Measurements from ENCODE around the gene SV2B. TPM values are rescaled to one million over a fixed set of nuclear protein-coding genes. Genes with fewer than 3 reads are reported as not detected.
"Not testable (repeated sequence)": the region's sequence is repeated elsewhere in the genome, so short reads cannot be mapped to it uniquely, and the experiment has no call there.

The SV2B gene
- total RNA-seq, 1 donor from 2014 or later: 0.26 TPM

DNA sequence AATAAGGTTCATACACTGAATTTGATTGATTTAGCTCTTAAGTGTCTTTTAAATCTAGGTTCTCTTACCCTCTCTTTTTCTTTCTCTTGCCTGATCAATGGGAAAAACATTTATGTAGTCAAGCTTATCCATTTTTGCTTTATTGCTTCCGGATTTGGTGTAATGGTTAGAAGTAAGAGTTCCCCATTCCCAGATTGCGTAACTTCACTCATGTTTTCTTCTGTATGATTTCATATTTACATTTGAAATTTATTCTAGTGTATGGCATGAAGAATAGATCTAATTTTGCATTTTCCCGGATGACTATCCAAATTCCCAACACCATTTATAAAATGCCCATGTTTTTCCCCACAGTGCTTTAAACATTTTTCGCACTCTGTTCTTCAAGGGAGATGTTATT lies 27.9 kb upstream of the SV2B start:
- no peaks in the 10 kb centered on the region for H3K27me3 ChIP-seq (ENCODE audit: control insufficient read depth, insufficient read depth, low read length)
- no peak for FAIRE-seq
- H3K4me3 ChIP-seq (ENCODE audit: low read depth, low read length): no peak overlapping the region
- no peak for DNase-seq (ENCODE audit: low read depth)
- H3K36me3 ChIP-seq (ENCODE audit: control insufficient read depth, insufficient read depth, low read length): no peaks in the 10 kb centered on the region
- TF ChIP-seq, protein P1, sequence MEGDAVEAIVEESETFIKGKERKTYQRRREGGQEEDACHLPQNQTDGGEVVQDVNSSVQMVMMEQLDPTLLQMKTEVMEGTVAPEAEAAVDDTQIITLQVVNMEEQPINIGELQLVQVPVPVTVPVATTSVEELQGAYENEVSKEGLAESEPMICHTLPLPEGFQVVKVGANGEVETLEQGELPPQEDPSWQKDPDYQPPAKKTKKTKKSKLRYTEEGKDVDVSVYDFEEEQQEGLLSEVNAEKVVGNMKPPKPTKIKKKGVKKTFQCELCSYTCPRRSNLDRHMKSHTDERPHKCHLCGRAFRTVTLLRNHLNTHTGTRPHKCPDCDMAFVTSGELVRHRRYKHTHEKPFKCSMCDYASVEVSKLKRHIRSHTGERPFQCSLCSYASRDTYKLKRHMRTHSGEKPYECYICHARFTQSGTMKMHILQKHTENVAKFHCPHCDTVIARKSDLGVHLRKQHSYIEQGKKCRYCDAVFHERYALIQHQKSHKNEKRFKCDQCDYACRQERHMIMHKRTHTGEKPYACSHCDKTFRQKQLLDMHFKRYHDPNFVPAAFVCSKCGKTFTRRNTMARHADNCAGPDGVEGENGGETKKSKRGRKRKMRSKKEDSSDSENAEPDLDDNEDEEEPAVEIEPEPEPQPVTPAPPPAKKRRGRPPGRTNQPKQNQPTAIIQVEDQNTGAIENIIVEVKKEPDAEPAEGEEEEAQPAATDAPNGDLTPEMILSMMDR (IDR thresholded peaks at IDR 0.05; ENCODE audit: insufficient read depth, low read length, severe bottlenecking): no peak

DNA sequence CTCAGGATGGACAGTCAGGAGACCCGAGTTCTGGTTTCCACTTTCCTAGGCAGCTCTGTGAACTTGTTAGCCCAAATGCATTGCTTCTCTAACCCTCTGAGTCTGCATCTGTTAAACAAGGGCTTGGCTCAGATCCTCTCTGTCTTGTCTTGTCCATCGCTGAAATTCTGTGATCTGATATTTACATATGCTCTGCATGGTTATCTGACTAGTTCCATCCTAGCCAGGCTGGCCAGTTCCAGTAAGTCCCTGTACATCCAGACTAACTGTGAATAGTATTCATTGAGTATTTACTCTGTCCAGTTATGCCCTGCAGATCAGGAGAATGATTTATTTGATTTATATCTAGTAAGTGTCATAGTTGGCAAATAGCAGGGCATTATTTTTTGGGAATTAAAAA lies 27.0 kb upstream of the SV2B start:
- no peaks in the 10 kb centered on the region for H3K36me3 ChIP-seq (ENCODE audit: control insufficient read depth, insufficient read depth, low read length)
- FAIRE-seq: no peak
- TF ChIP-seq, protein P1 (IDR thresholded peaks at IDR 0.05; ENCODE audit: insufficient read depth, low read length, severe bottlenecking): no peak
- DNase-seq (ENCODE audit: low read depth): no peak
- no peaks in the 10 kb centered on the region for H3K27me3 ChIP-seq (ENCODE audit: control insufficient read depth, insufficient read depth, low read length)
- no peak overlapping the region for H3K4me3 ChIP-seq (ENCODE audit: low read depth, low read length)

DNA sequence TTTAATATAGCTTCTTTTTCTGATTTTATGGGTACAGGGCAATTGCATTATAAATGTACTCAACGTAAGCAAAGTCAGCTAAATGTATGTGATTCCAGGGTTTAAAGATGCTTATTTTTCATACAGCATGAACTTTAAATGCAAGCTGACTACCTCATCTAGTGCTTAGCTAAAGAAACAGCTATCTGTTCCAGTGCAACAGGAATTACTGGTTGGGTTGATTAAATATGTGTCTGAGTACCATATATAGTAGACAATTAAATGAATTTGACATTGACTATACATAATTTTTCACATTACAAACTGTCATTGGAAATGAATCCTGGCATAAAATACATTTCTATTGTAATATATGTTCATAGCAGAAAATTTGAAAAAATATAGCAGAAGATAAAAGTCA lies 26.3 kb upstream of the SV2B start:
- TF ChIP-seq, protein P1 (IDR thresholded peaks at IDR 0.05; ENCODE audit: insufficient read depth, low read length, severe bottlenecking): no peak
- H3K27me3 ChIP-seq (ENCODE audit: control insufficient read depth, insufficient read depth, low read length): no peaks in the 10 kb centered on the region
- no peak for FAIRE-seq
- no peaks in the 10 kb centered on the region for H3K36me3 ChIP-seq (ENCODE audit: control insufficient read depth, insufficient read depth, low read length)
- DNase-seq (ENCODE audit: low read depth): no peak
- H3K4me3 ChIP-seq (ENCODE audit: low read depth, low read length): no peak overlapping the region

DNA sequence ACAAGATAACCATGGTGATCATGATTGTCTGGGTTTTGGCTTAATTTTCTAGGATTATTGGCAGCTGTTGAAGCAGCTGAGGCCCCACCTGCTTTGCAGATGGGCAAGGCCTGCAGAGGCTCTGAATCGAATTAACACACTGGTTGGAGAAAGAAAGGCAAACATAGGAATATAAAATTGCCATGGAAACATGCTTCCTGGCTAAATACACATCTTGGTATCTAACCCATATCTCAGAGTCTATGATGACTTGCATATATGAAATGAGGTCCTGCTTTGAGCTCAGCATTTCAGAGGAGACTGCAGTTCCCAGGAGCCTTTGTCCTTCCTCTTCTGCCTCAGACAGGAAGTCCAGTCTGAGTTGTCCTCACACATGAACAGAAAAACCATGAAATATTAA lies 24.3 kb upstream of the SV2B start:
- TF ChIP-seq, protein P1 (IDR thresholded peaks at IDR 0.05; ENCODE audit: insufficient read depth, low read length, severe bottlenecking): no peak
- Histone ChIP-seq H3K36me3 (ENCODE audit: control insufficient read depth, insufficient read depth, low read length) (no peaks in the 10 kb centered on the region), H3K27me3 (ENCODE audit: control insufficient read depth, insufficient read depth, low read length) (no peaks in the 10 kb centered on the region), H3K4me3 (ENCODE audit: low read depth, low read length) (no peak overlapping the region)
- DNase-seq (ENCODE audit: low read depth) (no peak), FAIRE-seq (no peak)

DNA sequence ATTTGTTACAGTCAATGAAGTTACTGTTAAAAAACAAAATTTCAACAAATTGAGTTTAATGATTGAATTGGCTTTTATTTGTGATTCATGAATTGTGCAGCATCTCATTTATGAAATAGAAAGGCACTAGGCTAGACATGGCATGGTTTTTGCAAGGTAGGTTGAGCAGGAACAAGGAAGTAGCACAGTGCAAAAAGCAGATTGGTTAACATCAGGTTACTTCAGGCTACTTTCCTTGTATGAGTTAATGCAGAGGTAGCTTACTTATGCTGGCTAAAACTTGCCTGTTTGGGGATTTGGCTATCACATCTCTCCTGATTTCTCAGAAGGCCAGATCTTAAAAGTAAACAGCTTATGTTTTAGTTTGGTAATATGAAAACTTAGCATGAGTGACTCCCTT lies 23.0 kb upstream of the SV2B start:
- TF ChIP-seq, protein P1 (IDR thresholded peaks at IDR 0.05; ENCODE audit: insufficient read depth, low read length, severe bottlenecking): no peak
- H3K27me3 ChIP-seq (ENCODE audit: control insufficient read depth, insufficient read depth, low read length): no peaks in the 10 kb centered on the region
- no peaks in the 10 kb centered on the region for H3K36me3 ChIP-seq (ENCODE audit: control insufficient read depth, insufficient read depth, low read length)
- no peak for FAIRE-seq
- peak; percentile 10 for DNase-seq (ENCODE audit: low read depth)
- H3K4me3 ChIP-seq (ENCODE audit: low read depth, low read length): no peak overlapping the region

DNA sequence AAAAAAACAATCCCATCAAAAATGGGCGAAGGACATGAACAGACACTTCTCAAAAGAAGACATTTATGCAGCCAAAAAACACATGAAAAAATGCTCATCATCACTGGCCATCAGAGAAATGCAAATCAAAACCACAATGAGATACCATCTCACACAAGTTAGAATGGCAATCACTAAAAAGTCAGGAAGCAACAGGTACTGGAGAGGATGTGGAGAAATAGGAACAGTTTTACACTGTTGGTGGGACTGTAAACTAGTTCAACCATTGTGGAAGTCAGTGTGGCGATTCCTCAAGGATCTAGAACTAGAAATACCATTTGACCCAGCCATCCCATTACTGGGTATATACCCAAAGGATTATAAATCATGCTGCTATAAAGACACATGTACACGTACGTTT lies 6.2 kb upstream of the SV2B start:
- FAIRE-seq; H3K36me3 ChIP-seq (ENCODE audit: control insufficient read depth, insufficient read depth, low read length); H3K4me3 ChIP-seq (ENCODE audit: low read depth, low read length); H3K27me3 ChIP-seq (ENCODE audit: control insufficient read depth, insufficient read depth, low read length); DNase-seq (ENCODE audit: low read depth): not testable (repeated sequence)
